Neural progenitor cell (in vitro differentiated cells): ENCODE measurements around the gene ELP1. TPM values are rescaled to one million over a fixed set of nuclear protein-coding genes. Genes with fewer than 3 reads are reported as not detected.
A peak's percentile ranks its signal among the peaks of the same experiment; 100 is the strongest.
"Not testable (repeated sequence)": the region's sequence is repeated elsewhere in the genome, so short reads cannot be mapped to it uniquely, and the experiment has no call there.

Experiments used
- DNase-seq: peaks from one replicate; pipeline ENCODE4 v3.0.0-alpha.2; 2016; ENCODE audit warnings: low spot score
- H2AFZ ChIP-seq: fragments of 200-600 bp; sonication (generic); replicated peaks from 2 replicates; pipeline ENCODE4 v1.6.1; 2016; ENCODE audit warnings: antibody characterized with exemption
- H3F3A ChIP-seq: fragments of 200-600 bp; sonication (generic); 2 replicates; pipeline ENCODE4 v1.6.1; 2016; ENCODE audit warnings: antibody characterized with exemption, low read depth
- H3K27ac ChIP-seq: fragments of 200-600 bp; sonication (generic); 2 replicates; pipeline ENCODE4 v1.5.1; 2016; ENCODE audit warnings: mild to moderate bottlenecking
- H3K27me3 ChIP-seq: fragments of 200-600 bp; sonication (generic); 2 replicates; pipeline ENCODE4 v1.6.1; 2016; ENCODE audit warnings: mild to moderate bottlenecking, moderate library complexity
- H3K36me3 ChIP-seq: fragments of 200-600 bp; sonication (generic); 2 replicates; pipeline ENCODE4 v1.5.1; 2016
- H3K4me1 ChIP-seq: fragments of 200-600 bp; sonication (generic); 2 replicates; pipeline ENCODE4 v1.6.1; 2016; ENCODE audit warnings: mixed run types
- H3K4me2 ChIP-seq: fragments of 200-600 bp; sonication (generic); 2 replicates; pipeline ENCODE4 v1.6.1; 2016
- H3K4me3 ChIP-seq: fragments of 200-600 bp; sonication (generic); 2 replicates; pipeline ENCODE4 v1.5.1; 2016
- H3K79me2 ChIP-seq: fragments of 200-600 bp; sonication (generic); 2 replicates; pipeline ENCODE4 v1.6.1; 2016; ENCODE audit warnings: low read depth
- H3K9ac ChIP-seq: fragments of 200-600 bp; sonication (generic); 2 replicates; pipeline ENCODE4 v1.6.1; 2016
- H3K9me3 ChIP-seq: fragments of 200-600 bp; sonication (generic); 2 replicates; pipeline ENCODE4 v1.5.1; 2016; ENCODE audit warnings: low read depth
- H4K20me1 ChIP-seq: fragments of 200-600 bp; sonication (generic); 2 replicates; pipeline ENCODE4 v1.6.1; 2016; ENCODE audit warnings: low read depth
- H3K27ac Mint-ChIP-seq: 3 replicates; pipeline ENCODE4 v1.8.0; 2021; ENCODE audit warnings: mixed read lengths
- H3K27me3 Mint-ChIP-seq: 2 replicates; pipeline ENCODE4 v1.8.0; 2022; ENCODE audit warnings: low read depth, mild to moderate bottlenecking, inconsistent platforms, moderate library complexity, mixed read lengths; ENCODE audit not compliant: insufficient read depth
- H3K36me3 Mint-ChIP-seq: 3 replicates; pipeline ENCODE4 v1.8.0; 2021; ENCODE audit warnings: mixed read lengths
- H3K4me1 Mint-ChIP-seq: 3 replicates; pipeline ENCODE4 v1.8.0; 2021; ENCODE audit warnings: mixed read lengths
- H3K4me3 Mint-ChIP-seq: 3 replicates; pipeline ENCODE4 v1.8.0; 2021; ENCODE audit warnings: mild to moderate bottlenecking, moderate library complexity, mixed read lengths
- H3K9me3 Mint-ChIP-seq: 3 replicates; pipeline ENCODE4 v1.8.0; 2020; ENCODE audit warnings: mixed read lengths
- EZH2 ChIP-seq: fragments of 200-600 bp; sonication (generic); IDR thresholded peaks from 2 replicates; pipeline ENCODE4 v1.6.1; 2017; ENCODE audit warnings: antibody characterized with exemption, mild to moderate bottlenecking, moderate library complexity
- EZH2phosphoT487 ChIP-seq: fragments of 200-600 bp; sonication (generic); IDR thresholded peaks from 2 replicates; pipeline ENCODE4 v1.6.1; 2017; ENCODE audit warnings: antibody characterized with exemption
- total RNA-seq: library from RNA; depleted of rRNA; stranded (reverse); fragments of >200 nt; gene quantifications from 2 replicates; pipeline ENCODE4 v1.2.3, GENCODE V29; 2015; ENCODE audit warnings: low replicate concordance
- TF ChIP-seq, protein P1 (sequence below): fragments of 200-600 bp; sonication (generic); IDR thresholded peaks from 2 replicates; pipeline ENCODE4 v1.5.1; 2017; ENCODE audit warnings: antibody characterized with exemption, mild to moderate bottlenecking

ELP1 gene
- total RNA-seq, 1 donor from 2014 or later = 97.2 TPM

DNA sequence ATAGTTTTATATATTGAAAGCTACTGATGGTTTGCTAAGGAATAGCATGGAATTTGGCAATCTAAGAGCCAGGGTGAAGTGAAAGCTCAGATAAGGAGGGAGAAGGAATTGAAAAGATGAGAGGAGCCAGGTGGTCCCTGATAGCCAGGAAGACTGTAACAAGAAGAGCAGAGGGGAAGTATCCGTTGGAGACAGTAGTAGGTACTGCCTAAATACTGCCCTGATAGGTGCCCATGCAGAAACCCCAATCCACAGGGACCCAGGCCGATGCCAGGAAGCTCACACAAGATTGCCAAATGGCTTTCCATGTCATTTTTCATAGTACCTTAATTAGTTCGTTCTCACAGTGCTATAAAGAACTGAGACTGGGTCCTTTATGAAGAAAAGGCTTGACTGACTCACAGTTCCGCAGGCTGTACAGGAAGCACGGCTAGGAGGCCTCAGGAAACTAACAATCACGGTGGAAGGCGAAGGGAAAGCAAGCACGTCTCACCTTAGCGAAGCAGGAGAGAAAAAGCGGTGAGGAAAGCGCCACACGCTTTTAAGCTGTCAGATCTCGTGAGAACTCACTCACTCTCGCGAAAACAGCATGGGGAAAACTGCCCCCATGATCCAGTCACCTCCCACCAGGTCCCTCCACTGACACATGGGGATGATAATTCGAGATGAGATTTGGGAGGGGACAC lies 91.2 kb downstream of the ELP1 start:
- H4K20me1 ChIP-seq = no peaks in the 10 kb centered on the region
- no peaks in the 10 kb centered on the region for H3K36me3 Mint-ChIP-seq
- no peak overlapping the region for H3K4me3 ChIP-seq
- no peak overlapping the region for H3K27ac ChIP-seq
- H3K4me1 Mint-ChIP-seq = peaks cover 6% of the 10 kb centered on the region
- peak overlapping the region; percentile 34 for H2AFZ ChIP-seq
- no peak for TF ChIP-seq EZH2phosphoT487
- TF ChIP-seq, protein P1, sequence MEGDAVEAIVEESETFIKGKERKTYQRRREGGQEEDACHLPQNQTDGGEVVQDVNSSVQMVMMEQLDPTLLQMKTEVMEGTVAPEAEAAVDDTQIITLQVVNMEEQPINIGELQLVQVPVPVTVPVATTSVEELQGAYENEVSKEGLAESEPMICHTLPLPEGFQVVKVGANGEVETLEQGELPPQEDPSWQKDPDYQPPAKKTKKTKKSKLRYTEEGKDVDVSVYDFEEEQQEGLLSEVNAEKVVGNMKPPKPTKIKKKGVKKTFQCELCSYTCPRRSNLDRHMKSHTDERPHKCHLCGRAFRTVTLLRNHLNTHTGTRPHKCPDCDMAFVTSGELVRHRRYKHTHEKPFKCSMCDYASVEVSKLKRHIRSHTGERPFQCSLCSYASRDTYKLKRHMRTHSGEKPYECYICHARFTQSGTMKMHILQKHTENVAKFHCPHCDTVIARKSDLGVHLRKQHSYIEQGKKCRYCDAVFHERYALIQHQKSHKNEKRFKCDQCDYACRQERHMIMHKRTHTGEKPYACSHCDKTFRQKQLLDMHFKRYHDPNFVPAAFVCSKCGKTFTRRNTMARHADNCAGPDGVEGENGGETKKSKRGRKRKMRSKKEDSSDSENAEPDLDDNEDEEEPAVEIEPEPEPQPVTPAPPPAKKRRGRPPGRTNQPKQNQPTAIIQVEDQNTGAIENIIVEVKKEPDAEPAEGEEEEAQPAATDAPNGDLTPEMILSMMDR = no peak
- H3K27me3 ChIP-seq = no peaks in the 10 kb centered on the region
- H3K4me2 ChIP-seq = no peak overlapping the region
- no peak overlapping the region for H3K27ac Mint-ChIP-seq
- DNase-seq = no peak
- H3K79me2 ChIP-seq = no peaks in the 10 kb centered on the region
- H3K9me3 ChIP-seq = no peaks in the 10 kb centered on the region
- H3K36me3 ChIP-seq = no peaks in the 10 kb centered on the region
- H3K4me1 ChIP-seq = no peaks in the 10 kb centered on the region
- no peaks in the 10 kb centered on the region for H3K27me3 Mint-ChIP-seq
- H3K9me3 Mint-ChIP-seq = no peaks in the 10 kb centered on the region
- no peak overlapping the region for H3K4me3 Mint-ChIP-seq
- H3F3A ChIP-seq = no peaks in the 10 kb centered on the region
- no peak overlapping the region for H3K9ac ChIP-seq

DNA sequence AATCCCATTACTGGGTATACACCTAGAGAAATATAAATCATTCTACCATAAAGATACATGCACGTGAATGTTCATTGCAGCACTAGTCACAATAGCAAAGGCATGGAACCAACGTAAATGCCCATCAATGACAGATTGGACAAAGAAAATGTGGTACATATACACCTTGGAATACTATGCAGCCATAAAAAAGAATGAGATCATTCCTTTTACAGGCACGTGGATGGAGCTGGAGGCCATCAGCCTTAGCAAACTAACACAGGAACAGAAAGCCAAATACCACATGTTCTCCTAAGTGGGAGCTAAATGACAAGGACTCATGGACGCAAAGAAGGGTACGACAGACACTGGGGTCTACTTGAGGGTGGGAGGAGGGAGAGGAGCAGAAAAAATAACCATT lies 94.4 kb downstream of the ELP1 start:
- not testable (repeated sequence) for H3K4me3 Mint-ChIP-seq, H3K9me3 Mint-ChIP-seq, H3K27me3 Mint-ChIP-seq, H3K4me2 ChIP-seq, H3K79me2 ChIP-seq, H3K27ac ChIP-seq, H3F3A ChIP-seq, H3K27me3 ChIP-seq, H3K27ac Mint-ChIP-seq, H2AFZ ChIP-seq, DNase-seq, H3K4me3 ChIP-seq, H4K20me1 ChIP-seq, H3K36me3 Mint-ChIP-seq, H3K9me3 ChIP-seq, H3K36me3 ChIP-seq, H3K9ac ChIP-seq
- peaks cover 14% of the 10 kb centered on the region for H3K4me1 ChIP-seq
- H3K4me1 Mint-ChIP-seq = peaks cover 14% of the 10 kb centered on the region

DNA sequence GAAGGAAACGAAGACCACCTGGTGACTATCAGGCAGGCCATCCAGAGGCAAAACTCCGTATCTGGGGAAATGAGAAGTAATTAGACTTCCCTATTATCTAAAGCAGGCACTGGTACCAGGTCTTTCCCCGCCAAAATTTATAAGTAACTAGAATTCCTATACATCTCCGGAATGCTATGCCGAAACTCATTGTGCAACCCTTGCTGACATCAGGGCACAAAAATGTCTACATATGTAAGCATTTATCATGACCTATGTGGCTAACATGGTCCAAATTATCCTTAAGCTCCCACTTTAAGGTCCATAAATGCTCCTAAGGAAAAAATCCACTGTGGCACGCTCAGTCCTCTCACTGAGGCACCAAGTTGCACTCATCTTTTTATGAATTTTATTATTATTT lies 95.9 kb downstream of the ELP1 start:
- Mint-ChIP-seq H3K9me3 (no peaks in the 10 kb centered on the region), H3K36me3 (no peaks in the 10 kb centered on the region), H3K4me1 (peaks cover 14% of the 10 kb centered on the region), H3K4me3 (no peak overlapping the region), H3K27me3 (peaks cover 2% of the 10 kb centered on the region), H3K27ac (no peak overlapping the region)
- H3K36me3 ChIP-seq = no peaks in the 10 kb centered on the region
- no peaks in the 10 kb centered on the region for H3K9me3 ChIP-seq
- no peaks in the 10 kb centered on the region for H3K27me3 ChIP-seq
- H3F3A ChIP-seq = no peaks in the 10 kb centered on the region
- H4K20me1 ChIP-seq = no peaks in the 10 kb centered on the region
- no peak overlapping the region for H3K9ac ChIP-seq
- DNase-seq = no peak
- TF ChIP-seq, protein P1 = no peak
- TF ChIP-seq EZH2 (no peak), EZH2phosphoT487 (no peak)
- no peak overlapping the region for H3K27ac ChIP-seq
- no peak overlapping the region for H3K4me3 ChIP-seq
- H2AFZ ChIP-seq = no peak overlapping the region
- H3K79me2 ChIP-seq = no peaks in the 10 kb centered on the region
- peaks cover 14% of the 10 kb centered on the region for H3K4me1 ChIP-seq
- H3K4me2 ChIP-seq = no peak overlapping the region

DNA sequence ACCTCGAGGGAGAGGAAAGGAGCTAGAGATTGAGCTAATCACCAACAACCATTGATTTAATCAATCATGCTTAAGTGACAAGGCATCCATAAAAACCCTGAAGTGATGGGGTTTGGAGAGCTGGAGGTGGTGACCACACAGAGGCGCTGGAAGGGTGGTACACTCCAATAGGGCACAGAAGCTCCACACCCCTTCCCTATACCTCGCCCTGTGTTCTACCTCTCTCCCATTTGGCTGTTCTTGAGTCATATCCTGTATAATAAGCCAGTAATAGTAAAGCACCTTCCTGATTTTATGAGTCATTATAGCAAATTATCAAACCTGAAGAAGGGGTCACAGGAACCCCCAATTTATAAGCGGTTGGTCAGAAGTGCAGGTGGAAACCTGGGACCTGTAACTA lies 96.4 kb downstream of the ELP1 start:
- Histone ChIP-seq H3K27me3 (no peaks in the 10 kb centered on the region), H3K9me3 (no peaks in the 10 kb centered on the region), H2AFZ (peak overlapping the region; percentile 9), H3K36me3 (no peaks in the 10 kb centered on the region), H3F3A (no peaks in the 10 kb centered on the region), H3K27ac (no peak overlapping the region), H3K4me1 (peaks cover 14% of the 10 kb centered on the region), H3K79me2 (no peaks in the 10 kb centered on the region), H4K20me1 (no peaks in the 10 kb centered on the region), H3K9ac (no peak overlapping the region), H3K4me2 (no peak overlapping the region), H3K4me3 (no peak overlapping the region)
- peaks cover 12% of the 10 kb centered on the region for H3K4me1 Mint-ChIP-seq
- no peaks in the 10 kb centered on the region for H3K9me3 Mint-ChIP-seq
- H3K27me3 Mint-ChIP-seq = peaks cover 3% of the 10 kb centered on the region
- H3K36me3 Mint-ChIP-seq = no peaks in the 10 kb centered on the region
- no peak overlapping the region for H3K4me3 Mint-ChIP-seq
- H3K27ac Mint-ChIP-seq = no peak overlapping the region
- no peak for DNase-seq
- no peak for TF ChIP-seq EZH2
- TF ChIP-seq, protein P1 = no peak
